Endodermal cell (in vitro differentiated cells): ENCODE results near the gene MISP. TPM values are rescaled to one million over a fixed set of nuclear protein-coding genes. Genes with fewer than 3 reads are reported as not detected.
A peak's percentile ranks its signal among the peaks of the same experiment; 100 is the strongest.

Experiments
- DNase-seq: peaks from one replicate; pipeline ENCODE4 v3.0.0-alpha.2; 2017
- H3K27ac ChIP-seq: 2 replicates; pipeline ENCODE4 v1.5.1; 2013; ENCODE audit warnings: mild to moderate bottlenecking, low read depth, low read length, moderate library complexity
- H3K27me3 ChIP-seq: 2 replicates; pipeline ENCODE4 v1.6.1; 2013; ENCODE audit warnings: mild to moderate bottlenecking, low read length, moderate library complexity; ENCODE audit not compliant: insufficient read depth, control insufficient read depth, poor library complexity, severe bottlenecking
- H3K36me3 ChIP-seq: 2 replicates; pipeline ENCODE4 v1.7.0; 2013; ENCODE audit warnings: mild to moderate bottlenecking, low read length, moderate library complexity; ENCODE audit not compliant: control insufficient read depth, insufficient read depth
- H3K4me1 ChIP-seq: one replicate; pipeline ENCODE4 v1.7.0; 2013; ENCODE audit warnings: low read length; ENCODE audit not compliant: control insufficient read depth, insufficient read depth
- H3K4me3 ChIP-seq: 2 replicates; pipeline ENCODE4 v1.5.1; 2013; ENCODE audit warnings: mild to moderate bottlenecking, low read length, moderate library complexity
- H3K9ac ChIP-seq: 2 replicates; pipeline ENCODE4 v1.6.1; 2013; ENCODE audit warnings: mild to moderate bottlenecking, low read length, moderate library complexity; ENCODE audit not compliant: poor library complexity, severe bottlenecking; ENCODE audit errors: extremely low read depth
- H3K9me3 ChIP-seq: 2 replicates; pipeline ENCODE4 v1.6.1; 2013; ENCODE audit warnings: mild to moderate bottlenecking, low read length, moderate library complexity; ENCODE audit not compliant: control insufficient read depth
- H3K27ac Mint-ChIP-seq: 2 replicates; pipeline ENCODE4 v1.8.0; 2020; ENCODE audit warnings: mixed read lengths
- H3K27me3 Mint-ChIP-seq: 2 replicates; pipeline ENCODE4 v1.8.0; 2021; ENCODE audit warnings: mild to moderate bottlenecking, mixed read lengths; ENCODE audit not compliant: insufficient read depth
- H3K36me3 Mint-ChIP-seq: 2 replicates; pipeline ENCODE4 v1.8.0; 2020; ENCODE audit warnings: low read depth, mixed read lengths
- H3K4me1 Mint-ChIP-seq: 2 replicates; pipeline ENCODE4 v1.8.0; 2020; ENCODE audit warnings: mixed read lengths
- H3K4me3 Mint-ChIP-seq: 2 replicates; pipeline ENCODE4 v1.8.0; 2020; ENCODE audit warnings: mild to moderate bottlenecking, moderate library complexity, mixed read lengths
- H3K9me3 Mint-ChIP-seq: 2 replicates; pipeline ENCODE4 v1.8.0; 2020; ENCODE audit warnings: mild to moderate bottlenecking, mixed read lengths
- WGBS, 2 experiments: methylation state at CpG; one replicate each; pipeline versions ENCODE4 v1.1.5 to v1.1.7; 2013; ENCODE audit warnings: missing lambda C conversion rate in 2 of 2, mixed read lengths in 1 of 2; ENCODE audit not compliant: insufficient coverage in 1 of 2, insufficient read length in 1 of 2; 5-methylcytosine and 5-hydroxymethylcytosine counted together
- total RNA-seq, 2 donors: library from RNA; stranded (reverse); fragmentation: NEBNext Ultra II Directional in 1 of 2; extraction: Animal tissue kit (Norgen Biotek cat#: 25700) in 1 of 2; gene quantifications; 2 replicates in 1 of 2; 3 replicates in 1 of 2; pipeline ENCODE4 v1.2.1, GENCODE V29; 2021
- TF ChIP-seq, protein P1 (sequence below): fragments of 200-600 bp; sonication (generic); conservative IDR thresholded peaks from 2 replicates; pipeline ENCODE4 v1.5.0; 2021; ENCODE audit warnings: antibody characterized with exemption, mild to moderate bottlenecking

Gene MISP
- total RNA-seq, 2 donors from 2014 or later = 0.11 TPM; not detected in 1

DNA sequence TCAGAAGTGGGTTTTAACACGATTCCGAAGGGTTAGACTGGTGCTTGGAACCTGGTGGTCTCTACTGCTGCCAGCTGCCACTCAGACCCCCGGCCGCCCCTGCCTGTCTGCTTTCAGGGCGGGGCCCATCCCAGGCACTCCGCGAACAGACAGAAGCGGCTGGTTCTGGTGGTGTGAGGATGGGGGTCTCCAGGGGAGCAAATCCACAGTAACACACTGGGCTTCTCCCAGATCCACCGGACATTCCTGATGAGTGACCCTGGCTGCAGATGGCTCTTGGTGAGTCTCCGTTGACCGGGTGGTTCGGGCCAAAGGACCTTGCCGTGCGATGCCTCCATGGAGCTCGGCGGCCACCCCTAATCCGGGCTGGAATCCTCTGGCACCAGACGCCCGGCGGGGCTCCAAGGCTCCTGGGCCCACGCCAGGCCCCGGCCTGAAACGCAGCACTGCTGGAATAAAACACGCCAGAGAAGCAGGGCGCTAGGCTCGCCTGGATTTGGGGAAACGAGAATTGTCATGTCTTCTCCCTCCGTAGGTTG lies 44.2 kb downstream of the MISP start:
- H3K9me3 Mint-ChIP-seq = no peaks in the 10 kb centered on the region
- no peaks in the 10 kb centered on the region for H3K27me3 ChIP-seq

DNA sequence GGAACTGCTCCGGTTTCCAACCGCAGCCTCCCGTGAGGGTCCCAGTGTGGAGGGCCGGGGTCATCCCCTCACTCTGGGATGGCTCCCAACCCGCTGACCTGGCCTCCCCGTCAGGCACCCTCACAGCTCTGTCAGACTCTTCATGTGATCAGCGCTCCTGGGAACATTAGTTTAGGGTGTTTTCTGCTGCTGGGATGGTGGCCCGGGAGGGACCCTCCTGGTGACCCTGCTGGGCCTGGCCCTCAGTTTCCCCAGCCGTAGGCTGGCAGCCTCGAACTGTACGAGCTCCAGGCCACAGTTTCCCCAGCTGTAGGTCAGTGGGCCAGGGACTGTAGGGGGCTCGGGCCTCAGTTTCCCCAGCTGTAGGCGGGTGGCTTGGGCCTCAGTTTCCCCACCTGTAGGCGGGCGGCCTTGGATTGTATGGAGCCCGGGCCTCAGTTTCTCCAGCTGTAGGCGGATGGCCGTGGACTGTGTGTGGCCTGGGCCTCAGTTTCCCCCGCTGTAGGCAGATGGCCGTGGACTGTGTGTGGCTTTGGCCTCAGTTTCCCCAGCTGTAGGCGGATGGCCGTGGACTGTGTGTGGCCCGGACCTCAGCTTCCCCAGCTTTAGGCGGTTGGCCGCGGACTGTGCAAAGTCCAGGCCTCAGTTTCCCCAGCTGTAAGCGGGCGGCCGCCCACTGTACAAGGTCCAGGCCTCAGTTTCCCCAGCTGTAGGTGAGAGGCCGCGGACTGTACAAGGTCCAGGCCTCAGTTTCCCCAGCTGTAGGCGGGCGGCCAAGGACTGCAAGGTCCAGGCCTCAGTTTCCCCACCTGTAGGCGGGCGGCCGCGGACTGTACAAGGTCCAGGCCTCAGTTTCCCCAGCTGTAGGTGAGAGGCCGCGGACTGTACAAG lies 45.0 kb downstream of the MISP start:
- H3K4me3 Mint-ChIP-seq = peak overlapping the region; percentile 88
- peaks cover 11% of the 10 kb centered on the region for H3K4me1 ChIP-seq
- H3K9me3 Mint-ChIP-seq = no peaks in the 10 kb centered on the region
- no peak overlapping the region for H3K4me3 ChIP-seq
- no peaks in the 10 kb centered on the region for H3K9me3 ChIP-seq
- peak overlapping the region; percentile 34 for H3K9ac ChIP-seq
- TF ChIP-seq, protein P1, sequence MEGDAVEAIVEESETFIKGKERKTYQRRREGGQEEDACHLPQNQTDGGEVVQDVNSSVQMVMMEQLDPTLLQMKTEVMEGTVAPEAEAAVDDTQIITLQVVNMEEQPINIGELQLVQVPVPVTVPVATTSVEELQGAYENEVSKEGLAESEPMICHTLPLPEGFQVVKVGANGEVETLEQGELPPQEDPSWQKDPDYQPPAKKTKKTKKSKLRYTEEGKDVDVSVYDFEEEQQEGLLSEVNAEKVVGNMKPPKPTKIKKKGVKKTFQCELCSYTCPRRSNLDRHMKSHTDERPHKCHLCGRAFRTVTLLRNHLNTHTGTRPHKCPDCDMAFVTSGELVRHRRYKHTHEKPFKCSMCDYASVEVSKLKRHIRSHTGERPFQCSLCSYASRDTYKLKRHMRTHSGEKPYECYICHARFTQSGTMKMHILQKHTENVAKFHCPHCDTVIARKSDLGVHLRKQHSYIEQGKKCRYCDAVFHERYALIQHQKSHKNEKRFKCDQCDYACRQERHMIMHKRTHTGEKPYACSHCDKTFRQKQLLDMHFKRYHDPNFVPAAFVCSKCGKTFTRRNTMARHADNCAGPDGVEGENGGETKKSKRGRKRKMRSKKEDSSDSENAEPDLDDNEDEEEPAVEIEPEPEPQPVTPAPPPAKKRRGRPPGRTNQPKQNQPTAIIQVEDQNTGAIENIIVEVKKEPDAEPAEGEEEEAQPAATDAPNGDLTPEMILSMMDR = no peak
- H3K27ac Mint-ChIP-seq = no peak overlapping the region
- peaks cover 21% of the 10 kb centered on the region for H3K4me1 Mint-ChIP-seq
- no peaks in the 10 kb centered on the region for H3K27me3 Mint-ChIP-seq
- DNase-seq = no peak
- no peak overlapping the region for H3K27ac ChIP-seq
- 92 to 97% methylated on average over 30 to 39 of the region's 39 CpGs for WGBS, 2 experiments
- peaks cover 20% of the 10 kb centered on the region for H3K36me3 ChIP-seq
- no peaks in the 10 kb centered on the region for H3K27me3 ChIP-seq
- H3K36me3 Mint-ChIP-seq = peaks cover 22% of the 10 kb centered on the region

More for the DNA sequence above, 44.2 kb downstream of the MISP start:
- Histone ChIP-seq H3K4me3 (no peak overlapping the region), H3K9me3 (no peaks in the 10 kb centered on the region), H3K36me3 (peaks cover 12% of the 10 kb centered on the region), H3K9ac (no peak overlapping the region), H3K4me1 (peaks cover 4% of the 10 kb centered on the region), H3K27ac (no peak overlapping the region)
- 95 to 96% methylated on average over 21 to 28 of the region's 28 CpGs for WGBS, 2 experiments
- Mint-ChIP-seq H3K4me3 (no peak overlapping the region), H3K27me3 (no peaks in the 10 kb centered on the region), H3K27ac (no peak overlapping the region), H3K36me3 (peaks cover 17% of the 10 kb centered on the region), H3K4me1 (peaks cover 15% of the 10 kb centered on the region)
- peak; percentile 56 for DNase-seq
- TF ChIP-seq, protein P1 = no peak

DNA sequence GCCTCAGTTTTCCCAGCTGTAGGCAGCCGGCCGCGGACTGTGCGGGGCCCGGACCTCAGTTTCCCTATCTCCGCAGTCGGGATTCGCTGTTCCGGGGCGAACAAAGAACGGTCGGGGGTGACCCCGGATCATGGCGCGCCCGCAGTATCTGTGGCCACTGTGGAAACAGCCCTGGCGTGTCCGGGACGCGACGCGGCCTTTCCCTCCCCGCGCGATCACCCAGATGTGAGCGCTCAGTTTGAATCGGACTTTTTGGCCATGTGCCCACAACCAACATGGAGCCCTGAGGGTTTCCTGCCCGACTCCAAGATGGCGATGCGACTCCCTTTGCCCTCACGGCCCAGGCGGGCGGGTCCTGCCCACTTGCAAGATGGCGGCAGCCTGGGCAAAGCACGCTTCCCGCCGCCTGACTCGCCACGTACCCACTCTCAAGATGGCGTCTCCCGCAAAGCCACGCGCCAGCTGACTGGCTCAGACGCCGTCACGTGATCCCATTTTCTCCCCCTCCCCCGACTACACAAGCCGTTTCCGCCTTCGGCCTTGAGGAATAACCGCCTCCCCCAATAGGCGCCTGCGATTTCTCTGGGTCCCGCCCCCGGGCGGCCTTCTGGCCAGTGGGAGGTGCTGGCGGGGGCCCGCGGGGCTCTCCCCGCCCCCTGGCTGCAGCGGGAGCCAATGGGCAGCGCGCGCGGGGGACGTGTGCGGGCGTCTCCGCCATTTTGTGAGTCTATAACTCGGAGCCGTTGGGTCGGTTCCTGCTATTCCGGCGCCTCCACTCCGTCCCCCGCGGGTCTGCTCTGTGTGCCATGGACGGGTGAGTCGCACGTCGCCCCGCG lies 46.0 kb downstream of the MISP start, which contains the start of gene PTBP1:
TSS of gene PTBP1 (plus strand) at position 761 of the 836 bp plus-strand sequence. CDS start at position 807, 46 bp downstream.
- Histone ChIP-seq H3K27me3 (no peaks in the 10 kb centered on the region), H3K36me3 (peaks cover 30% of the 10 kb centered on the region), H3K9ac (peak within 1 kb of the TSS; percentile 98), H3K4me1 (peaks cover 21% of the 10 kb centered on the region), H3K4me3 (peak within 1 kb of the TSS; percentile 93), H3K9me3 (no peaks in the 10 kb centered on the region), H3K27ac (peak within 1 kb of the TSS; percentile 98)
- Mint-ChIP-seq H3K27ac (peak within 1 kb of the TSS; percentile 96), H3K4me3 (peak within 1 kb of the TSS; percentile 88), H3K36me3 (peaks cover 27% of the 10 kb centered on the region), H3K9me3 (no peaks in the 10 kb centered on the region), H3K27me3 (no peaks in the 10 kb centered on the region), H3K4me1 (peaks cover 19% of the 10 kb centered on the region)
- WGBS, 2 experiments = 3 to 5% methylated on average over 68 to 83 of the region's 83 CpGs
- DNase-seq = peak; percentile 100
- TF ChIP-seq, protein P1 = peak; percentile 26
